ENCODE results near the gene FAM222A.

The FAM222A gene

GRCh38 chr12:109793411-109793810, 79.8 kb downstream of the FAM222A start (continued):
- no peak for TF ChIP-seq ZNF280D (tag by site-specific recombination; IDR thresholded peaks at IDR 0.05)
- TF ChIP-seq MEIS1 (CRISPR knock-in tag; IDR thresholded peaks at IDR 0.05; ENCODE audit: borderline replicate concordance) = no peak
- TF ChIP-seq ZSCAN30 (tag by site-specific recombination; IDR thresholded peaks at IDR 0.05) = no peak
- TF ChIP-seq ZNF19 (tag by site-specific recombination; IDR thresholded peaks at IDR 0.05; ENCODE audit: low read depth) = no peak
- TF ChIP-seq ZNF596 (tag by site-specific recombination; IDR thresholded peaks at IDR 0.05) = no peak
- TF ChIP-seq ZNF548 (tag by site-specific recombination; IDR thresholded peaks at IDR 0.05) = no peak

- TF ChIP-seq ZNF146 (tag by site-specific recombination; IDR thresholded peaks at IDR 0.05) = no peak
- no peak for TF ChIP-seq ZNF600 (tag by site-specific recombination; IDR thresholded peaks at IDR 0.05)
- no peak for TF ChIP-seq ZNF701 (tag by site-specific recombination; IDR thresholded peaks at IDR 0.05)
- no peak for TF ChIP-seq ZNF394 (tag by site-specific recombination; IDR thresholded peaks at IDR 0.05; ENCODE audit: borderline replicate concordance)
- TF ChIP-seq ZNF248 (tag by site-specific recombination; IDR thresholded peaks at IDR 0.05) = no peak
- TF ChIP-seq ZNF433 (tag by site-specific recombination; IDR thresholded peaks at IDR 0.05; ENCODE audit: low read depth) = no peak
- no peak for TF ChIP-seq PATZ1 (tag by site-specific recombination; IDR thresholded peaks at IDR 0.05)
- ChIA-PET POLR2A (interaction anchor here (0.6 kb wide), 1 partner anchor 317 kb away, joined by 3 read pairs; the partner anchor contains the start of genes KCTD10 and UBE3B), CTCF (no interaction called here)
- H3K4me1 ChIP-seq (ENCODE audit: control insufficient read depth, insufficient read depth, low read length) = no peaks in the 10 kb centered on the region
- no peaks in the 10 kb centered on the region for H3K9me3 ChIP-seq (ENCODE audit: control insufficient read depth, insufficient read depth, low read depth, low read length)
- no peak overlapping the region for H3K27ac ChIP-seq (ENCODE audit: extremely low read depth, low read depth, low read length)
- H3K36me3 ChIP-seq (ENCODE audit: control insufficient read depth in 2 of 2, insufficient read depth in 1 of 2, low read length in 2 of 2) = no peaks in the 10 kb centered on the region
- no peak overlapping the region for H3K4me3 ChIP-seq (ENCODE audit: low read depth, low read length)
These were observed 80.3 kb downstream of the FAM222A start for GRCh38 chr12:109793826-109794501.

- no peaks in the 10 kb centered on the region for H3K36me3 ChIP-seq (ENCODE audit: control insufficient read depth in 2 of 2, insufficient read depth in 1 of 2, low read length in 2 of 2)
- H3K9me3 ChIP-seq (ENCODE audit: control insufficient read depth, insufficient read depth, low read depth, low read length) = no peaks in the 10 kb centered on the region
- ChIA-PET POLR2A (interaction anchor here (0.6 kb wide), 1 partner anchor 68 kb away, joined by 3 read pairs; no protein-coding TSS in a partner anchor), CTCF (interaction anchor here (2.4 kb wide), 1 partner anchor 10 kb away, joined by 21 read pairs; no protein-coding TSS in a partner anchor)
- TF ChIP-seq ZBTB17 (tag by site-specific recombination; IDR thresholded peaks at IDR 0.05) (peak; percentile 97), ZBTB20 (tag by site-specific recombination; IDR thresholded peaks at IDR 0.05) (peak; percentile 30; the same call in 1 of the 2 replicates), ZNF157 (tag by site-specific recombination; IDR thresholded peaks at IDR 0.05) (no peak), ZNF23 (tag by site-specific recombination; IDR thresholded peaks at IDR 0.05; ENCODE audit: borderline replicate concordance) (peak; percentile 86; the same call in 1 of the 2 replicates), ZNF692 (tag by site-specific recombination; IDR thresholded peaks at IDR 0.05) (no peak)
- H3K27ac ChIP-seq (ENCODE audit: extremely low read depth, low read depth, low read length) = no peak overlapping the region
- H3K4me1 ChIP-seq (ENCODE audit: control insufficient read depth, insufficient read depth, low read length) = no peaks in the 10 kb centered on the region
- no peak overlapping the region for H3K4me3 ChIP-seq (ENCODE audit: low read depth, low read length)
These were observed 81.4 kb downstream of the FAM222A start for GRCh38 chr12:109795023-109795422.

Data from HEK293 (cell line).